ENCODE data around the gene PNPLA7. TPM values are rescaled to one million over a fixed set of nuclear protein-coding genes. Genes with fewer than 3 reads are reported as not detected.

The PNPLA7 gene
- total and polyA plus RNA-seq, 2 of the 13 experiments (the other 11 are each of a cell fraction or from before 2014, with no cell fraction given) = 0.42 to 1.5 TPM

DNA sequence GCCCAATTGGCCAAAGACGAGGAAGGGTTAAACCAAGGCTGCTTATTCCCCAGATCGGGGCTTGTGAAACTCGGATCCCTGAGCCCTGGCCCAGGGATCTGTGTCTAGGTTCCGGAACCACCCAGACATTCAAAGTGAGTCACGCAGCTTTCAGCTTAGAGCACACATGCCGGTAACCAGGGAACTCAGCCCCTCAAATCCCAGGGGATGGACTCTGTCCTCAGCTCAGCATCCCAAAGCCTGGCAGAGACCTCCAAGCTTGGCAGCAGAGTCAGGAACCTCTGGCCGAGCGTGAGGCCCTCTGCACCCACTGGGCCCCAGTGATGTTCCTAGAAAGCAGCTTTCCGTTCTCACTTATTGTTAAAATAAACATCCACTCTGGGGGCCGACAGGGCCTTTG is 5.1 kb downstream of the PNPLA7 start:
- in situ Hi-C loops (cut with HindIII; ENCODE audit: extremely low pct_ligation_motif_present, low pct_unique_long_range_greater_than_20kb) (no loop called here), intact Hi-C loops (cut with micrococcal nuclease; ENCODE audit: unreplicated experiment) (no loop called here)
- DNase-seq (ENCODE audit: low spot score) = no peak
- Histone ChIP-seq H3K27me3 (ENCODE audit: control insufficient read depth in 1 of 2, insufficient read depth in 2 of 2, low read length in 2 of 2) (peaks cover 0 to 2% of the 10 kb centered on the region in 2 experiments; a peak in 2 of 5 replicates), H3K27ac (ENCODE audit: extremely low read length, insufficient read depth, low read length) (no peak overlapping the region), H2AFZ (ENCODE audit: low read length) (no peak overlapping the region), H3K79me2 (ENCODE audit: insufficient read depth, low read length) (no peaks in the 10 kb centered on the region), H3K4me3 (replicated peaks in 1 of 3; ENCODE audit: insufficient read depth in 1 of 3, low read depth in 2 of 3, low read length in 3 of 3) (no peak overlapping the region), H3K36me3 (replicated peaks in 1 of 2; ENCODE audit: control insufficient read depth in 1 of 2, insufficient read depth in 2 of 2, low read length in 2 of 2) (no peaks in the 10 kb centered on the region), H3K4me1 (ENCODE audit: insufficient read depth, low read length) (peaks cover 8% of the 10 kb centered on the region), H3K4me2 (ENCODE audit: low read depth, low read length) (no peak overlapping the region), H4K20me1 (ENCODE audit: insufficient read depth, low read length) (no peaks in the 10 kb centered on the region), H3K9ac (ENCODE audit: insufficient read depth, low read depth, low read length) (no peak overlapping the region), H3K9me3 (ENCODE audit: low read length) (peaks cover 10% of the 10 kb centered on the region; the same call in 1 of the 2 replicates)
- BruUV-seq (replicated peaks) = no TSS peak
- no peak for ATAC-seq
- no peak for TF ChIP-seq ZNF296 (CRISPR knock-in tag; conservative IDR thresholded peaks at IDR 0.05)
- peak; percentile 59; the same call in 1 of the 2 replicates for TF ChIP-seq BCL6 (CRISPR knock-in tag; IDR thresholded peaks at IDR 0.05)
- TF ChIP-seq MEIS2 (CRISPR knock-in tag; IDR thresholded peaks at IDR 0.05) = no peak
- TF ChIP-seq ZFP1 (CRISPR knock-in tag; IDR thresholded peaks at IDR 0.05) = no peak
- no peak for TF ChIP-seq CREB3 (CRISPR knock-in tag; IDR thresholded peaks at IDR 0.05)
- TF ChIP-seq HOXA7 (CRISPR knock-in tag; IDR thresholded peaks at IDR 0.05) = no peak
- no peak for TF ChIP-seq NFE2 (CRISPR knock-in tag; IDR thresholded peaks at IDR 0.05)
- TF ChIP-seq ZBED4 (CRISPR knock-in tag; IDR thresholded peaks at IDR 0.05; ENCODE audit: borderline replicate concordance) = no peak
- no peak for TF ChIP-seq ZNF256 (CRISPR knock-in tag; conservative IDR thresholded peaks at IDR 0.05)
- no peak for TF ChIP-seq ZNF790 (CRISPR knock-in tag; IDR thresholded peaks at IDR 0.05; ENCODE audit: borderline replicate concordance)
- TF ChIP-seq ZSCAN22 (CRISPR knock-in tag; IDR thresholded peaks at IDR 0.05) = no peak
- peak; percentile 10; the same call in 1 of the 2 replicates for TF ChIP-seq ZNF280B (CRISPR knock-in tag; IDR thresholded peaks at IDR 0.05; ENCODE audit: borderline replicate concordance)
- no peak for TF ChIP-seq TGIF2 (CRISPR knock-in tag; IDR thresholded peaks at IDR 0.05)
- TF ChIP-seq ZNF800 (CRISPR knock-in tag; IDR thresholded peaks at IDR 0.05) = no peak
- TF ChIP-seq, protein P1, sequence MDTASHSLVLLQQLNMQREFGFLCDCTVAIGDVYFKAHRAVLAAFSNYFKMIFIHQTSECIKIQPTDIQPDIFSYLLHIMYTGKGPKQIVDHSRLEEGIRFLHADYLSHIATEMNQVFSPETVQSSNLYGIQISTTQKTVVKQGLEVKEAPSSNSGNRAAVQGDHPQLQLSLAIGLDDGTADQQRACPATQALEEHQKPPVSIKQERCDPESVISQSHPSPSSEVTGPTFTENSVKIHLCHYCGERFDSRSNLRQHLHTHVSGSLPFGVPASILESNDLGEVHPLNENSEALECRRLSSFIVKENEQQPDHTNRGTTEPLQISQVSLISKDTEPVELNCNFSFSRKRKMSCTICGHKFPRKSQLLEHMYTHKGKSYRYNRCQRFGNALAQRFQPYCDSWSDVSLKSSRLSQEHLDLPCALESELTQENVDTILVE (CRISPR knock-in tag; IDR thresholded peaks at IDR 0.05) = no peak
- ChIA-PET CTCF (ENCODE audit: low intra/inter-chr PET ratio, low total read pairs) (no interaction called here), POLR2A (no interaction called here)
- 55% methylated on average over 4 of the region's 10 CpGs for WGBS (ENCODE audit: low lambda C conversion rate)
- no peak for FAIRE-seq

Measured in HepG2 (cell line).